GM12892 (cell line): Measurements from ENCODE around the gene MAPK8IP3.

Experiments
- POLR2A ChIP-seq: IDR thresholded peaks from 2 replicates; pipeline ENCODE4 v1.6.1; 2011; ENCODE audit warnings: low read depth, low read length, control low read depth
- POLR2AphosphoS5 ChIP-seq: IDR thresholded peaks from 2 replicates; pipeline ENCODE4 v1.6.1; 2011; ENCODE audit warnings: low read depth, low read length, control low read depth
- TAF1 ChIP-seq: IDR thresholded peaks from 2 replicates; pipeline ENCODE4 v1.6.1; 2011; ENCODE audit warnings: low read depth, mild to moderate bottlenecking, control low read depth, low read length, borderline replicate concordance

DNA sequence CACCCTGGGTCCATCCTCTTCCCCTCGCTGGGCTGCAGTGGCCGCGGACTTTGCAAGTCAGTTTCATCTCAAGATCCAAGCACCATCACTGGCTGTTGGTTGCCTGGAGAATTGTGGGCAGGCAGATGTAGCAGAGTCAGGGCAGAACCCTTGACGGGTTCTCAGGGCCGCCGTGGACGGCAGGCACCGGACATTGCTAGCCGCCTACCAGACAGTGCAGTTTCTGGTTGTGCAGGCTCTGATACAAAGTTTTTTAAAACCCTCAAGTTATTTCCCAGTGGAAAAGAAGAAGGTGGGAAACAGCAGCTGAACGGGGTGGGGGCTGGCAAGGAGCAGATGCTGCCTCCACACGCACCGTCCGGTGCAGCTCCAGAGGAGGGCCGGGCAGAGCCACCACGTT lies 3.4 kb downstream of the MAPK8IP3 start:
- TF ChIP-seq POLR2A, result no peak
- no peak for TF ChIP-seq POLR2AphosphoS5
- no peak for TF ChIP-seq TAF1
